NT2/D1 (cell line): Measurements from ENCODE around the gene BOD1L1.

Experiments
- SUZ12 ChIP-seq: IDR thresholded peaks from 2 replicates; pipeline ENCODE4 v1.6.1; 2011; ENCODE audit not compliant: insufficient read length, insufficient read depth; ENCODE audit errors: extremely low read depth
- YY1 ChIP-seq: IDR thresholded peaks from 2 replicates; pipeline ENCODE4 v1.6.1; 2011; ENCODE audit not compliant: insufficient read length, insufficient read depth
- ZNF274 ChIP-seq: IDR thresholded peaks from 2 replicates; pipeline ENCODE4 v1.6.1; 2011; ENCODE audit warnings: mild to moderate bottlenecking, low read depth, low read length

- TF ChIP-seq YY1 = no peak
- no peak for TF ChIP-seq ZNF274
- TF ChIP-seq SUZ12 = no peak
Measured at GRCh38 chr4:13531625-13531998, 95.9 kb downstream of the BOD1L1 start.
